Astrocyte (in vitro differentiated cells and primary cell): ENCODE results near the gene OTOF. TPM values are rescaled to one million over a fixed set of nuclear protein-coding genes. Genes with fewer than 3 reads are reported as not detected.

Experiments used
- DNase-seq: peaks from one replicate; pipeline ENCODE4 v3.0.0-alpha.2; 2010; ENCODE audit warnings: low read depth
- FAIRE-seq: peaks from 2 replicates; lab custom pipeline; 2011; peaks lifted over from hg19 to GRCh38; lab: Jason Lieb, UNC
- H2AFZ ChIP-seq: 2 replicates; pipeline ENCODE4 v1.6.0; 2012; ENCODE audit warnings: low read depth, low read length, inconsistent platforms
- H3K27ac ChIP-seq: 2 replicates; pipeline ENCODE4 v1.5.1; 2011; ENCODE audit warnings: low read depth, low read length, inconsistent platforms
- H3K27me3 ChIP-seq: 2 replicates; pipeline ENCODE4 v1.6.0; 2011; ENCODE audit warnings: low read length, inconsistent platforms; ENCODE audit not compliant: insufficient read depth
- H3K36me3 ChIP-seq: 2 replicates; pipeline ENCODE4 v1.5.1; 2011; ENCODE audit warnings: low read length, inconsistent platforms; ENCODE audit not compliant: insufficient read depth
- H3K4me1 ChIP-seq: 2 replicates; pipeline ENCODE4 v1.5.1; 2011; ENCODE audit warnings: low read length, inconsistent platforms; ENCODE audit not compliant: insufficient read depth
- H3K4me2 ChIP-seq: 2 replicates; pipeline ENCODE4 v1.6.0; 2012; ENCODE audit warnings: low read length, inconsistent platforms
- H3K4me3 ChIP-seq: 2 replicates; pipeline ENCODE4 v1.5.1; 2011; ENCODE audit warnings: low read depth, mild to moderate bottlenecking, low read length, inconsistent platforms; ENCODE audit not compliant: insufficient read depth
- H3K79me2 ChIP-seq: 2 replicates; pipeline ENCODE4 v1.6.0; 2012; ENCODE audit warnings: mild to moderate bottlenecking, low read length, inconsistent platforms; ENCODE audit not compliant: insufficient read depth
- H3K9ac ChIP-seq: 2 replicates; pipeline ENCODE4 v1.6.0; 2012; ENCODE audit warnings: mild to moderate bottlenecking, low read length, inconsistent platforms
- H3K9me3 ChIP-seq: 2 replicates; pipeline ENCODE4 v1.5.1; 2012; ENCODE audit warnings: low read depth, mild to moderate bottlenecking, low read length, inconsistent platforms; ENCODE audit not compliant: insufficient read depth
- H4K20me1 ChIP-seq: 2 replicates; pipeline ENCODE4 v1.6.0; 2012; ENCODE audit warnings: low read length, inconsistent platforms; ENCODE audit not compliant: insufficient read depth
- H3K27ac Mint-ChIP-seq: one replicate; pipeline ENCODE4 v1.8.0; 2021; ENCODE audit warnings: mild to moderate bottlenecking, mixed read lengths; ENCODE audit not compliant: unreplicated experiment
- H3K27me3 Mint-ChIP-seq: one replicate; pipeline ENCODE4 v1.8.0; 2021; ENCODE audit warnings: low read depth, mixed read lengths; ENCODE audit not compliant: unreplicated experiment
- H3K36me3 Mint-ChIP-seq: one replicate; pipeline ENCODE4 v1.8.0; 2021; ENCODE audit warnings: low read depth, mixed read lengths; ENCODE audit not compliant: unreplicated experiment
- H3K4me1 Mint-ChIP-seq: one replicate; pipeline ENCODE4 v1.8.0; 2021; ENCODE audit warnings: low read depth, mixed read lengths; ENCODE audit not compliant: unreplicated experiment
- H3K4me3 Mint-ChIP-seq: one replicate; pipeline ENCODE4 v1.8.0; 2021; ENCODE audit warnings: mild to moderate bottlenecking, moderate library complexity, mixed read lengths; ENCODE audit not compliant: unreplicated experiment
- H3K9me3 Mint-ChIP-seq: one replicate; pipeline ENCODE4 v1.8.0; 2021; ENCODE audit warnings: mild to moderate bottlenecking, mixed read lengths; ENCODE audit not compliant: unreplicated experiment
- CTCF ChIP-seq: IDR thresholded peaks from 2 replicates; pipeline ENCODE4 v1.5.1; 2011; ENCODE audit warnings: low read depth, mild to moderate bottlenecking, inconsistent platforms, low read length, moderate library complexity; ENCODE audit not compliant: insufficient read depth
- EZH2 ChIP-seq: IDR thresholded peaks from 2 replicates; pipeline ENCODE4 v1.6.1; 2012; ENCODE audit warnings: mild to moderate bottlenecking, low read length, inconsistent platforms; ENCODE audit not compliant: insufficient read depth
- total RNA-seq: library from RNA; stranded (reverse); gene quantifications from 2 replicates; pipeline ENCODE4 v1.2.1, GENCODE V29; 2021

OTOF gene
- total RNA-seq, 1 donor from 2014 or later = not detected

DNA sequence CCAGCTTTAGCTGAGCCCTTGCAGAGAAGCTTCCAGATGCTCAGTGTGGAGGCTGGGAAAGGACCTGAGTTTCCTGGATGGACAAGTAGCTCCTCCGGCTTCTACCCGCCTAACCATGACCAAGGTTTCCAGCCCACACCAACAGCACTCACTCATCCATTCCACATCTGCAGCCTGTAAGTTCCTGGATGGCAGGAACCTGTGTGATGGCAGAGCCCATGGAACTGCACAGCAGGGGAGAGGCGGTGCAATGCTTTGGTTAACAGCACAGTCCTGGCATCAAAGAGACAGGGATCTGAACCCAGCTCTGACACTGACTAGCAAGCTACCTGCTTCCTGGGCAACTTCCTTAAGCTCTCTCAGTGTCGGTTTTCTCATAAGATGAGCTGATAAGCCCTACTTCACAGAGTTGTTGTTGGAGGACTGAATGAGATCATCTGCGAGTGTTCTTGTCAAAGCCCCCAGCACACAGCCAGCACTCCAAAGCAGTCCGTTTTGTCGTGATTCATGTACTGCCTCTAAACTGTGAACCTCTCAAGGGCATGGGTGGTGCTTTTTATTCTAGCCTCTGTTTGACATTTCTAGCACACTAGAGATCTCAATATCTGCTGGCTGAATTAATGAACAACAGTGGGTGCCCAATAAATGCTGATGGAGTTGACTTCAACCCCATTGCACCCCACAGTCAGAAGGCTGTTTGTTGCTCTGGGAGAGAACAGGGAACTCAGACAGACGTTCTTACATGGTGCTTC, 41.6 kb upstream of the OTOF start:
- no peak overlapping the region for H3K27ac ChIP-seq
- H3K79me2 ChIP-seq = no peaks in the 10 kb centered on the region
- no peaks in the 10 kb centered on the region for H3K9me3 Mint-ChIP-seq
- no peaks in the 10 kb centered on the region for H3K36me3 Mint-ChIP-seq
- H3K4me2 ChIP-seq = no peak overlapping the region
- H3K36me3 ChIP-seq = no peaks in the 10 kb centered on the region
- no peak overlapping the region for H3K9ac ChIP-seq
- H3K4me1 ChIP-seq = peaks cover 2% of the 10 kb centered on the region
- H3K27me3 Mint-ChIP-seq = peaks cover 33% of the 10 kb centered on the region
- no peak overlapping the region for H3K4me3 ChIP-seq
- no peaks in the 10 kb centered on the region for H3K9me3 ChIP-seq
- no peaks in the 10 kb centered on the region for H4K20me1 ChIP-seq
- no peak overlapping the region for H3K27ac Mint-ChIP-seq
- no peak for TF ChIP-seq EZH2
- TF ChIP-seq CTCF = no peak
- peaks cover 19% of the 10 kb centered on the region for H3K4me1 Mint-ChIP-seq
- no peak for DNase-seq
- peaks cover 32% of the 10 kb centered on the region for H3K27me3 ChIP-seq
- H2AFZ ChIP-seq = no peak overlapping the region
- no peak for FAIRE-seq
- no peak overlapping the region for H3K4me3 Mint-ChIP-seq

DNA sequence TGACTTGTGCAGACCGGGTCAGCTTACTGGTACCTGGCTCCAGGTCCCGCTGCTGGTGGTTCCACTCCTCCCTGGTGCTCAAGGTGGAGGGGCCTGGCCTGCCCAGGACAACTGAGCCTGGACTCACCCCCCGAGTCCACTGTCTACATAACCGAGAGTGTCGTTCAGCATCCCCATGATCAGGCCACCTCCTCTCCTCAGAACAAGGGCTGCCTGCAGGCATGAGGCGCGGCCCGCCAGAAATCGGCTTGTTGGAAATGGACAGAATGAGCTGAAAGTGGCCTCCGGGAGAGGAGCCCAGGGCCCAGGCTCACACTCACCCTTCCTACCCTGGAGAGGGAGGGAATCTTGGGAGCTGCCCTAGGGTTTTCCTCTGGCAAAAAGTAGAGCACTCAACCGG, 38.9 kb upstream of the OTOF start:
- H3K9me3 Mint-ChIP-seq = no peaks in the 10 kb centered on the region
- Histone ChIP-seq H3K4me1 (no peaks in the 10 kb centered on the region), H3K4me2 (no peak overlapping the region), H3K79me2 (no peaks in the 10 kb centered on the region), H2AFZ (no peak overlapping the region), H3K36me3 (no peaks in the 10 kb centered on the region), H4K20me1 (no peaks in the 10 kb centered on the region), H3K27ac (no peak overlapping the region), H3K4me3 (no peak overlapping the region), H3K27me3 (peaks cover 35% of the 10 kb centered on the region), H3K9ac (no peak overlapping the region), H3K9me3 (no peaks in the 10 kb centered on the region)
- peaks cover 53% of the 10 kb centered on the region for H3K27me3 Mint-ChIP-seq
- FAIRE-seq = no peak
- no peaks in the 10 kb centered on the region for H3K36me3 Mint-ChIP-seq
- no peak overlapping the region for H3K27ac Mint-ChIP-seq
- no peak overlapping the region for H3K4me3 Mint-ChIP-seq
- TF ChIP-seq CTCF (no peak), EZH2 (no peak)
- H3K4me1 Mint-ChIP-seq = peaks cover 13% of the 10 kb centered on the region
- no peak for DNase-seq

DNA sequence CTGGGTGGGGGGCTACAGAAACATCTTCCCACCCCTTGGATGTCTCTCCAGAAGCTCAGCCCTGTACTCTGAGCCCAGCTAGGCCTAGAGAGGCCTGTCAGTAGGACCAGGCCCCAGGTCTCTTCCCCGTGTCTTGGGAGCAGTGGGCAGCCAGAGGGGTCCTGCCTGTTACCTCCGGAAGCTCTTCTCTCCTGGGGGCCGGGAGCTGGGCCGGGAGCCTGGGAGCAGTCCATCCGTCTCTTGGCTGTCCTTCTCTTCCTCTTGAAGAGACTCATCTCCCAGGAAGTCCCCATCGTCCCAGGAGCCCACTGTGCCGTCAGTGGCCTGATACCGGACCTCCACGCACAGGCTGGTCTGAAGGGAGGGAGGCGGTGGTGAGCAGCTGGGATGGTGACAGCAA, 38.3 kb upstream of the OTOF start:
- TF ChIP-seq EZH2 = no peak
- no peak for TF ChIP-seq CTCF
- Histone ChIP-seq H2AFZ (no peak overlapping the region), H3K9ac (no peak overlapping the region), H3K27me3 (peaks cover 33% of the 10 kb centered on the region), H3K4me3 (no peak overlapping the region), H3K27ac (no peak overlapping the region), H3K4me1 (no peaks in the 10 kb centered on the region), H3K36me3 (no peaks in the 10 kb centered on the region), H4K20me1 (no peaks in the 10 kb centered on the region), H3K4me2 (no peak overlapping the region), H3K9me3 (no peaks in the 10 kb centered on the region), H3K79me2 (no peaks in the 10 kb centered on the region)
- DNase-seq = no peak
- no peak for FAIRE-seq
- Mint-ChIP-seq H3K4me1 (peaks cover 8% of the 10 kb centered on the region), H3K27ac (no peak overlapping the region), H3K36me3 (no peaks in the 10 kb centered on the region), H3K4me3 (no peak overlapping the region), H3K9me3 (no peaks in the 10 kb centered on the region), H3K27me3 (peaks cover 54% of the 10 kb centered on the region)
